ES-I3 (cell line): ENCODE results near the gene PIEZO2.
"Not testable (repeated sequence)": the region's sequence is repeated elsewhere in the genome, so short reads cannot be mapped to it uniquely, and the experiment has no call there.

Source experiments
- H3K36me3 ChIP-seq: 2 replicates; pipeline ENCODE4 v1.6.1; 2013; ENCODE audit warnings: mild to moderate bottlenecking, low read length, control low read depth, moderate library complexity; ENCODE audit not compliant: insufficient read depth
- H3K4me1 ChIP-seq: 2 replicates; pipeline ENCODE4 v1.6.1; 2013; ENCODE audit warnings: mild to moderate bottlenecking, control low read depth, low read length; ENCODE audit not compliant: insufficient read depth
- H3K9ac ChIP-seq: 2 replicates; pipeline ENCODE4 v1.6.1; 2013; ENCODE audit warnings: low read depth, mild to moderate bottlenecking, low read length, moderate library complexity
- H3K9me3 ChIP-seq: 2 replicates; pipeline ENCODE4 v1.6.1; 2013; ENCODE audit warnings: mild to moderate bottlenecking, low read length, moderate library complexity; ENCODE audit not compliant: control insufficient read depth, insufficient read depth

The PIEZO2 gene

DNA sequence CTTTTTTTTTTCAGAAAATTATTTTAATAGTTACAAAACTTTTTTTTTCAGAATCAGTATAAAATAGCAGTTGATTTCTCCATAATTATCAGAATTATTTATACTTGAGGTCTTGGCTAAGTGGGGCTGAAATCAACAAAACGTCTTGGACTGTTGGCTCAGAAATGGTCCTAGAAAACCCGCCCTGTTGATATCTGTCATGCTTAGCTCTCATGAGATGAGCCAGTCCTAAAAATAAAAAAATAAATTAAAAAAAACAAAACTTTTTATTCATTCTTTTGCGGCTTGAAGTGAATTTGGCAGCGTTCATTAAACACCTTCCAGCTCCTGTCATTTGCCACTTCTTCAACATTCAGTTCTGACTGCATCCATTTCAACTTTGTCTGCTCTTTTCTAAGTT, 525.8 kb downstream of the PIEZO2 start:
- not testable (repeated sequence) for H3K4me1 ChIP-seq, H3K9me3 ChIP-seq, H3K36me3 ChIP-seq, H3K9ac ChIP-seq

GRCh38 chr18:10622982-10623381, 526.4 kb downstream of the PIEZO2 start:
- H3K4me1 ChIP-seq, H3K36me3 ChIP-seq, H3K9ac ChIP-seq, H3K9me3 ChIP-seq: not testable (repeated sequence)

- H3K4me1 ChIP-seq, H3K36me3 ChIP-seq, H3K9ac ChIP-seq, H3K9me3 ChIP-seq: not testable (repeated sequence)
Observed at GRCh38 chr18:10620670-10621329, 528.6 kb downstream of the PIEZO2 start.
